ENCODE data around the gene FLT3. TPM values are rescaled to one million over a fixed set of nuclear protein-coding genes. Genes with fewer than 3 reads are reported as not detected.
A peak's percentile ranks its signal among the peaks of the same experiment; 100 is the strongest.

Gene FLT3
- total and polyA plus RNA-seq, 2 of the 13 experiments (the other 11 are each of a cell fraction or from before 2014, with no cell fraction given): not detected

GRCh38 chr13:28138012-28138755 is 37.8 kb upstream of the FLT3 start, which contains the start of gene PAN3 (continued):
- TF ChIP-seq RFX5 (IDR thresholded peaks at IDR 0.05; ENCODE audit: low read depth, low read length) (no peak), RFXANK (CRISPR knock-in tag; IDR thresholded peaks at IDR 0.05) (no peak), JUNB (CRISPR knock-in tag; IDR thresholded peaks at IDR 0.05; ENCODE audit: borderline replicate concordance) (no peak), POGZ (CRISPR knock-in tag; IDR thresholded peaks at IDR 0.05) (peak; percentile 60), PHF8 (CRISPR knock-in tag; IDR thresholded peaks at IDR 0.05) (peak; percentile 85), ELF1 (CRISPR knock-in tag; IDR thresholded peaks at IDR 0.05) (peak; percentile 76), HIVEP1 (CRISPR knock-in tag; IDR thresholded peaks at IDR 0.05) (peak; percentile 79), ZBED4 (CRISPR knock-in tag; IDR thresholded peaks at IDR 0.05; ENCODE audit: borderline replicate concordance) (0 out of 2 replicates have a peak, but pooled peaks have one; percentile 51), HOXA3 (CRISPR knock-in tag; IDR thresholded peaks at IDR 0.05) (peak; percentile 56; the same call in 1 of the 2 replicates)

GRCh38 chr13:28137596-28137995 is 37.2 kb upstream of the FLT3 start:
- intact Hi-C loops (cut with micrococcal nuclease; ENCODE audit: unreplicated experiment) (no loop called here), in situ Hi-C loops (cut with HindIII; ENCODE audit: extremely low pct_ligation_motif_present, low pct_unique_long_range_greater_than_20kb) (no loop called here)
- Histone ChIP-seq H4K20me1 (ENCODE audit: insufficient read depth, low read length) (peaks cover 29% of the 10 kb centered on the region), H3K4me2 (ENCODE audit: low read depth, low read length) (peak overlapping the region; percentile 83), H3K36me3 (replicated peaks in 1 of 2; ENCODE audit: control insufficient read depth in 1 of 2, insufficient read depth in 2 of 2, low read length in 2 of 2) (no peaks in the 10 kb centered on the region), H3K27ac (ENCODE audit: extremely low read length, insufficient read depth, low read length) (peak overlapping the region; percentile 97), H3K9ac (ENCODE audit: insufficient read depth, low read depth, low read length) (peak overlapping the region; percentile 87), H3K27me3 (ENCODE audit: control insufficient read depth in 1 of 2, insufficient read depth in 2 of 2, low read length in 2 of 2) (no peaks in the 10 kb centered on the region), H3K4me1 (ENCODE audit: insufficient read depth, low read length) (peaks cover 34% of the 10 kb centered on the region), H3K9me3 (ENCODE audit: low read length) (no peaks in the 10 kb centered on the region), H3K79me2 (ENCODE audit: insufficient read depth, low read length) (peaks cover 40% of the 10 kb centered on the region), H3K4me3 (replicated peaks in 1 of 3; ENCODE audit: insufficient read depth in 1 of 3, low read depth in 2 of 3, low read length in 3 of 3) (peak overlapping the region; percentile 85 to 98 (median 90)), H2AFZ (ENCODE audit: low read length) (peak overlapping the region; percentile 86)
- ATAC-seq (no peak; the same call in 2 of the 3 replicates), FAIRE-seq (no peak), DNase-seq (ENCODE audit: low spot score) (no peak)
- ChIA-PET POLR2A (interaction anchor here (0.7 to 1.0 kb wide), 4 partner anchors 9 to 734 kb away, joined by 4 to 7 read pairs (median 4); no protein-coding TSS in a partner anchor), CTCF (ENCODE audit: low intra/inter-chr PET ratio, low total read pairs) (no interaction called here)
- BruUV-seq (replicated peaks): TSS peak; percentile 76
- under 1% methylated on average over 11 of the region's 11 CpGs for WGBS (ENCODE audit: low lambda C conversion rate)
- TF ChIP-seq RFX3 (CRISPR knock-in tag; IDR thresholded peaks at IDR 0.05) (0 out of 2 replicates have a peak, but pooled peaks have one; percentile 7), E2F5 (CRISPR knock-in tag; conservative IDR thresholded peaks at IDR 0.05) (no peak), ZNF382 (CRISPR knock-in tag; IDR thresholded peaks at IDR 0.05; ENCODE audit: borderline replicate concordance) (no peak)
